ENCODE measurements around the gene KIF7. TPM values are rescaled to one million over a fixed set of nuclear protein-coding genes. Genes with fewer than 3 reads are reported as not detected.

The KIF7 gene
- total and polyA plus RNA-seq, 10 of the 15 experiments (the other 5 are each of a cell fraction or from before 2014, with no cell fraction given) = 0.01 to 0.36 (median 0.10) TPM; not detected in 2

DNA sequence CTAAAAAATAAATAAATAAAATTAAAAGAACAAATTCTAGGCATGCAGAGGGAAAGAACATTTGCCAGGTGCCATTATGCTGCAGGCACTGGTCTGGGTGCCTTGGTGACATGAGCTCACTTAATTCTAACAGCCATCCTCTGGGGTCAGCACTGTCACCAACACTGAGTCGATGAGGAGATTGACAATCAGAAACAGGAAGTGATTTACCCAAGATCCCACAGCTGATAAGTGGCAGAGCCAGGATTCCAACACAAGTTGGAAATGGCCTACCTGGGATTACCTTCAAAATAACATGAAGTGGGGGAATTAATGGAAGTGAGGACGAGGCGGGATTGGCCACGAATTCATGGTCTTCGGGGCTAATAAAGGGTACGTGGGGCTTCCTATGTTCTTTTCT, 20.3 kb upstream of the KIF7 start:
- POLR2A ChIA-PET = no interaction called here
- Histone ChIP-seq H3K4me3 (no peak overlapping the region), H4K20me1 (ENCODE audit: control insufficient read depth, insufficient read depth) (no peaks in the 10 kb centered on the region), H3K4me2 (ENCODE audit: control insufficient read depth, insufficient read depth) (no peak overlapping the region), H3K4me1 (ENCODE audit: control insufficient read depth, insufficient read depth, low read length) (no peaks in the 10 kb centered on the region), H3K9me3 (replicated peaks; ENCODE audit: control insufficient read depth, insufficient read depth, low read length) (no peaks in the 10 kb centered on the region), H3K9ac (ENCODE audit: control insufficient read depth, insufficient read depth, low read length) (no peak overlapping the region), H3K79me2 (ENCODE audit: control insufficient read depth, insufficient read depth, low read length) (no peaks in the 10 kb centered on the region), H2AFZ (ENCODE audit: control insufficient read depth, low read depth, low read length) (no peak overlapping the region), H3K36me3 (ENCODE audit: control insufficient read depth in 2 of 2, insufficient read depth in 2 of 2, low read length in 1 of 2) (no peaks in the 10 kb centered on the region), H3K27me3 (replicated peaks in 1 of 2; ENCODE audit: control insufficient read depth in 2 of 2, insufficient read depth in 2 of 2, low read length in 1 of 2) (no peaks in the 10 kb centered on the region), H3K27ac (ENCODE audit: control insufficient read depth, insufficient read depth) (no peak overlapping the region)
- no peak for TF ChIP-seq NR2C2 (IDR thresholded peaks at IDR 0.05; ENCODE audit: borderline replicate concordance, control insufficient read depth, insufficient read length, low read depth)
- TF ChIP-seq RBBP5 (conservative IDR thresholded peaks at IDR 0.05) = no peak
- TF ChIP-seq ZSCAN29 (IDR thresholded peaks at IDR 0.05) = no peak
- TF ChIP-seq SPI1 (IDR thresholded peaks at IDR 0.05; ENCODE audit: borderline replicate concordance, insufficient read depth, low read depth, low read length) = peak; percentile 28; the same call in 1 of the 2 replicates
- TF ChIP-seq NR2F1 (conservative IDR thresholded peaks at IDR 0.05) = no peak
- no peak for TF ChIP-seq SIN3A (IDR thresholded peaks at IDR 0.05; ENCODE audit: low read depth, low read length)
- TF ChIP-seq, protein P1, sequence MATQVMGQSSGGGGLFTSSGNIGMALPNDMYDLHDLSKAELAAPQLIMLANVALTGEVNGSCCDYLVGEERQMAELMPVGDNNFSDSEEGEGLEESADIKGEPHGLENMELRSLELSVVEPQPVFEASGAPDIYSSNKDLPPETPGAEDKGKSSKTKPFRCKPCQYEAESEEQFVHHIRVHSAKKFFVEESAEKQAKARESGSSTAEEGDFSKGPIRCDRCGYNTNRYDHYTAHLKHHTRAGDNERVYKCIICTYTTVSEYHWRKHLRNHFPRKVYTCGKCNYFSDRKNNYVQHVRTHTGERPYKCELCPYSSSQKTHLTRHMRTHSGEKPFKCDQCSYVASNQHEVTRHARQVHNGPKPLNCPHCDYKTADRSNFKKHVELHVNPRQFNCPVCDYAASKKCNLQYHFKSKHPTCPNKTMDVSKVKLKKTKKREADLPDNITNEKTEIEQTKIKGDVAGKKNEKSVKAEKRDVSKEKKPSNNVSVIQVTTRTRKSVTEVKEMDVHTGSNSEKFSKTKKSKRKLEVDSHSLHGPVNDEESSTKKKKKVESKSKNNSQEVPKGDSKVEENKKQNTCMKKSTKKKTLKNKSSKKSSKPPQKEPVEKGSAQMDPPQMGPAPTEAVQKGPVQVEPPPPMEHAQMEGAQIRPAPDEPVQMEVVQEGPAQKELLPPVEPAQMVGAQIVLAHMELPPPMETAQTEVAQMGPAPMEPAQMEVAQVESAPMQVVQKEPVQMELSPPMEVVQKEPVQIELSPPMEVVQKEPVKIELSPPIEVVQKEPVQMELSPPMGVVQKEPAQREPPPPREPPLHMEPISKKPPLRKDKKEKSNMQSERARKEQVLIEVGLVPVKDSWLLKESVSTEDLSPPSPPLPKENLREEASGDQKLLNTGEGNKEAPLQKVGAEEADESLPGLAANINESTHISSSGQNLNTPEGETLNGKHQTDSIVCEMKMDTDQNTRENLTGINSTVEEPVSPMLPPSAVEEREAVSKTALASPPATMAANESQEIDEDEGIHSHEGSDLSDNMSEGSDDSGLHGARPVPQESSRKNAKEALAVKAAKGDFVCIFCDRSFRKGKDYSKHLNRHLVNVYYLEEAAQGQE (IDR thresholded peaks at IDR 0.05; ENCODE audit: low read depth, low read length) = no peak
- RAD21 ChIA-PET (ENCODE audit: unreplicated experiment) = no interaction called here
- intact Hi-C loops (cut with micrococcal nuclease; ENCODE audit: unreplicated experiment) (no loop called here), in situ Hi-C loops (cut with MboI) (no loop called here)
- CTCF ChIA-PET = interaction anchor here (0.6 kb wide), 1 partner anchor 498 kb away, joined by 3 read pairs; no protein-coding TSS in a partner anchor
- WGBS (ENCODE audit: insufficient coverage, insufficient replicate concordance, low lambda C conversion rate, missing lambda C conversion rate) = 72% methylated on average over 6 of the region's 6 CpGs
- ATAC-seq = no peak
- BruUV-seq (replicated peaks) = no TSS peak
- SMC1A ChIA-PET (ENCODE audit: uncharacterized antibody, unreplicated experiment) = no interaction called here
- DNase-seq (ENCODE audit: low read depth, low spot score) = no peak
- FAIRE-seq = no peak

Measured in GM12878 (cell line).